GDM1 (cell line): ENCODE data around the gene RGPD3.

Source experiments
- DNase-seq: peaks from one replicate; lab custom pipeline; 2025; lab: John Stamatoyannopoulos, UW

The RGPD3 gene

DNA sequence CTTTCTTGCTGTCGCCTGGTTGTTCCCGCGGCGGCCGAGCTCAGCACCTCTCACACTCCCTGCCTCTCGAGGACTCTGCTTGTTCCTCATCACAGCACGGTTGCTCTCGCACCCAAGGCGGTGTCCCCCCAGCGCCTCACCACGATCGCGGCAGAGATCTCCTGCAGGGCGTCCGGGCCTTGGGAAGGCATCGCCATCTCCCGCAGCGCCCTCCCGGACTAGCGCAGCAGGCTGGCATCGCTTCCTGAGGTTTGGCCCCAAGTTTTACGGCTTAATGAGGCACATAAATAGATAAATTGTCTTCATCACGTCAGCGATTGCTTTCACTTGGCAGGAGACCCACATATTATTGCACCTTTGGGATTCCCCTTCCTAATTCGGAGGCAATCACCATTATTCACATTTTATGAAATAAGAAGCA, 125.4 kb downstream of the RGPD3 start:
- DNase-seq: no peak

DNA sequence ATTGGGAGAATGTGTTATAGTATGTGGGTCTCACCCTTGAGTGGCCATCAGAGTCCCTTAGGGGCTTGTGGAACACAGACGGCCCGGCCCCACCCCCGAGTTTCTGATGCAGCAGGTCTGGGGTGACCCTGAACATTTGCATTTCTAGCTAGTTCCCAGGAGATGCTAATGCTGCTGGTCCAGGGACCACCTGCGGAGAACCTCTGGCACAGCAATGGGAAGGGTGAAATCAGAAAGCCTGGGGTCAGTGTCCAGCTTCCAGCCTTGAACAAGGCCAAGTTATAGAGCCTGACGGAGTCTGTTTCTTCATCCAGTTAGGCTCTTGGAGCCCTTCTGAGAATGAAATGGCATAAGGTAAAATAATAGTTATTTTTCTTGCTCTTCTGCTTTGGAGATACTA, 126.5 kb downstream of the RGPD3 start:
- no peak for DNase-seq
